ENCODE data around the gene CRYBG1. TPM values are rescaled to one million over a fixed set of nuclear protein-coding genes. Genes with fewer than 3 reads are reported as not detected.

The CRYBG1 gene
- total RNA-seq, 2 donors from 2014 or later: 2.5 to 2.7 TPM

DNA sequence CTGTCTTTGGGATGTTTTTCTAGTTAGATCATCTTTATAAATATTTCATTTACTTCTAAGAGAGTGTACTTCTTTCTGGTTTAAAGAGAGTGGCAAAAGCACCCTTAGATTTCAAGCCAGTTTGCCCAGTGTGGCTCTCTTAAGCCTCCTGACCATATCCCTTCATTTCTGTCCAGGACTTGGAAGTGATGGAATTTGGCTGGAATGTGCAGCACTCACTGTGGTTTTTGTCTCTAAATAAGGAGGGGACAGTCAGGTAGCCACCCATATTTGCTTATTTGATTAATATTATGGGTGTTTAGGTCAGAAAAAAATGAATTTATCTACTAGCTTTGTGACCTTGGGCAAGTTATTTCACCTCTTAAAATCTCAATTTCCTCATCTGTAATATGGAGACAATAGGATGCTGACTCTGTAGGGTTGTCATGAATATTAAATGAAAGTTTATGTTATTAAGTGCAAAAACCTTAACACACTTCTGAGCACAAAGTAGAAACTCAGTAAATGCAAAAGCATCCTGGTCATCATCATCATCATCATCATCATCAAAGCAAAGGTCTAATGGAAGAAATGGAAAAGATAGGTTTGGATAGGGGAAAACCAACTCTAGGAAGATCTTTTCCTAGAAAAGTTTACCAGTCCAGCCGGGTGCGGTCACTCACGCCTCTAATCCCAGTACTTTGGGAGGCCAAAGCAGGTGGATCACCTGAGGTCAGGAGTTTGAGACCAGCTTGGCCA lies 3.1 kb downstream of the CRYBG1 start:
- no peak overlapping the region for H3K27ac Mint-ChIP-seq
- no peak overlapping the region for H3K4me3 ChIP-seq (ENCODE audit: low read length)
- H3K4me1 ChIP-seq (ENCODE audit: control insufficient read depth, insufficient read depth, low read length): no peaks in the 10 kb centered on the region
- DNase-seq: no peak
- peaks cover 36% of the 10 kb centered on the region for H3K27me3 ChIP-seq (ENCODE audit: control insufficient read depth, insufficient read depth, low read length, poor library complexity, severe bottlenecking)
- H3K9me3 ChIP-seq (ENCODE audit: control insufficient read depth, low read length): no peaks in the 10 kb centered on the region
- H3K9ac ChIP-seq (ENCODE audit: extremely low read depth, low read length, poor library complexity, severe bottlenecking): no peak overlapping the region
- peaks cover 4% of the 10 kb centered on the region for H3K4me1 Mint-ChIP-seq
- H3K27me3 Mint-ChIP-seq (ENCODE audit: insufficient read depth): peaks cover 18% of the 10 kb centered on the region
- H3K36me3 ChIP-seq (ENCODE audit: control insufficient read depth, insufficient read depth, low read length): no peaks in the 10 kb centered on the region
- no peaks in the 10 kb centered on the region for H3K36me3 Mint-ChIP-seq (ENCODE audit: low read depth)
- no peak overlapping the region for H3K27ac ChIP-seq (ENCODE audit: low read depth, low read length)
- no peak overlapping the region for H3K4me3 Mint-ChIP-seq
- TF ChIP-seq CTCF (conservative IDR thresholded peaks at IDR 0.05): no peak
- no peaks in the 10 kb centered on the region for H3K9me3 Mint-ChIP-seq
- 95 to 97% methylated on average over 3 of the region's 3 CpGs for WGBS, 2 experiments (ENCODE audit: insufficient coverage in 1 of 2, insufficient read length in 1 of 2)

DNA sequence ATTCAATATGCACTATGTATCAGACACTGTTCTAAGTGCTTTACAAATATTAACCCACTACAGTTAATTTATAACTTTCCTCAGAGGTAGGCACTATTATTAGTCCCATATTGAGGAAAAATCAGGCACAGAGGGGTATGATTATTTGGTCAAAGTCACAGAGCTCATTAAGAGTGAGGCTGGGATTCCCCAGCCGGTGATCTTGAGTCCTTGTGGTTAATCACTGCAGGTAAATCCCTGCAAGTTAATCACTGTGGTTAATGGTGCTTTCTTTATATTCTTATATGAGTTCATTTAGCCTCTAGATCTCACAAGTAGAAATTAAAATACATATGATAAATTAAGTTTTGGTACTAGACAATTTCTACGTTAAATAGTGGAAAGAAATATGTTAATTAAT lies 9.2 kb downstream of the CRYBG1 start:
- no peak overlapping the region for H3K27ac Mint-ChIP-seq
- WGBS, 2 experiments (ENCODE audit: insufficient coverage in 1 of 2, insufficient read length in 1 of 2): 73% methylated on average over 1 of the region's 2 CpGs; no CpG with 5 or more reads in 1 of the 2 experiments

GRCh38 chr6:106370639-106371038 lies 10.1 kb downstream of the CRYBG1 start:
- Histone ChIP-seq H3K36me3 (ENCODE audit: control insufficient read depth, insufficient read depth, low read length) (no peaks in the 10 kb centered on the region), H3K9ac (ENCODE audit: extremely low read depth, low read length, poor library complexity, severe bottlenecking) (no peak overlapping the region), H3K27ac (ENCODE audit: low read depth, low read length) (no peak overlapping the region), H3K9me3 (ENCODE audit: control insufficient read depth, low read length) (no peaks in the 10 kb centered on the region), H3K4me1 (ENCODE audit: control insufficient read depth, insufficient read depth, low read length) (no peaks in the 10 kb centered on the region), H3K27me3 (ENCODE audit: control insufficient read depth, insufficient read depth, low read length, poor library complexity, severe bottlenecking) (no peaks in the 10 kb centered on the region), H3K4me3 (ENCODE audit: low read length) (no peak overlapping the region)
- H3K4me3 Mint-ChIP-seq: no peak overlapping the region
- no peak overlapping the region for H3K27ac Mint-ChIP-seq
- no peak for DNase-seq
- 85% methylated on average over 1 of the region's 1 CpG; no CpG with 5 or more reads in 1 of the 2 experiments for WGBS, 2 experiments (ENCODE audit: insufficient coverage in 1 of 2, insufficient read length in 1 of 2)
- no peaks in the 10 kb centered on the region for H3K27me3 Mint-ChIP-seq (ENCODE audit: insufficient read depth)
- no peaks in the 10 kb centered on the region for H3K36me3 Mint-ChIP-seq (ENCODE audit: low read depth)
- no peak for TF ChIP-seq CTCF (conservative IDR thresholded peaks at IDR 0.05)
- no peaks in the 10 kb centered on the region for H3K4me1 Mint-ChIP-seq
- no peaks in the 10 kb centered on the region for H3K9me3 Mint-ChIP-seq

More for the DNA sequence above, 9.2 kb downstream of the CRYBG1 start:
- TF ChIP-seq CTCF (conservative IDR thresholded peaks at IDR 0.05): no peak
- Histone ChIP-seq H3K9ac (ENCODE audit: extremely low read depth, low read length, poor library complexity, severe bottlenecking) (no peak overlapping the region), H3K27me3 (ENCODE audit: control insufficient read depth, insufficient read depth, low read length, poor library complexity, severe bottlenecking) (no peaks in the 10 kb centered on the region), H3K4me3 (ENCODE audit: low read length) (no peak overlapping the region), H3K27ac (ENCODE audit: low read depth, low read length) (no peak overlapping the region), H3K9me3 (ENCODE audit: control insufficient read depth, low read length) (no peaks in the 10 kb centered on the region), H3K4me1 (ENCODE audit: control insufficient read depth, insufficient read depth, low read length) (no peaks in the 10 kb centered on the region), H3K36me3 (ENCODE audit: control insufficient read depth, insufficient read depth, low read length) (no peaks in the 10 kb centered on the region)
- no peaks in the 10 kb centered on the region for H3K36me3 Mint-ChIP-seq (ENCODE audit: low read depth)
- no peaks in the 10 kb centered on the region for H3K4me1 Mint-ChIP-seq
- no peaks in the 10 kb centered on the region for H3K9me3 Mint-ChIP-seq
- H3K4me3 Mint-ChIP-seq: no peak overlapping the region
- H3K27me3 Mint-ChIP-seq (ENCODE audit: insufficient read depth): no peaks in the 10 kb centered on the region
- DNase-seq: no peak

All from endodermal cell (in vitro differentiated cells).